GM12872 (cell line): ENCODE data around the gene ABTB2.

ENCODE experiments used
- TF ChIP-seq, protein P1 (sequence below): IDR thresholded peaks from 3 replicates; pipeline ENCODE4 v1.5.1; 2011; ENCODE audit warnings: low read depth, mild to moderate bottlenecking, low read length, moderate library complexity; ENCODE audit not compliant: insufficient read depth

ABTB2 gene

DNA sequence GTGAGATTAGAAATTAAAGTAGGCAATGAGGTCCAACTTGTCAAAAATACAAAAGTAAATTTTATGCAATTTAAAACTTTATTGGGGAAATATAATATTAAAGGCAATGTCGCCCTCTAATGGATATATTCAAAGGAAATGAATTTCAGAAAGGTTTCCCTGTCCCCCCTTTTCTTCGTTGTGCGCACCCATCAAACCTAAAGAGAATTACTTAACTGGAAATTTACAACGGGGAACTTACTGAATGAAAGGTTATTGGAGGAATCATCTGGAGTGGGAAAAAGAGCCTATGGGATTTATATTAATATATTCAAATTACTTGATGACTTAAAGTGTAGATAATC lies 1.7 kb upstream of the ABTB2 start:
- TF ChIP-seq, protein P1, sequence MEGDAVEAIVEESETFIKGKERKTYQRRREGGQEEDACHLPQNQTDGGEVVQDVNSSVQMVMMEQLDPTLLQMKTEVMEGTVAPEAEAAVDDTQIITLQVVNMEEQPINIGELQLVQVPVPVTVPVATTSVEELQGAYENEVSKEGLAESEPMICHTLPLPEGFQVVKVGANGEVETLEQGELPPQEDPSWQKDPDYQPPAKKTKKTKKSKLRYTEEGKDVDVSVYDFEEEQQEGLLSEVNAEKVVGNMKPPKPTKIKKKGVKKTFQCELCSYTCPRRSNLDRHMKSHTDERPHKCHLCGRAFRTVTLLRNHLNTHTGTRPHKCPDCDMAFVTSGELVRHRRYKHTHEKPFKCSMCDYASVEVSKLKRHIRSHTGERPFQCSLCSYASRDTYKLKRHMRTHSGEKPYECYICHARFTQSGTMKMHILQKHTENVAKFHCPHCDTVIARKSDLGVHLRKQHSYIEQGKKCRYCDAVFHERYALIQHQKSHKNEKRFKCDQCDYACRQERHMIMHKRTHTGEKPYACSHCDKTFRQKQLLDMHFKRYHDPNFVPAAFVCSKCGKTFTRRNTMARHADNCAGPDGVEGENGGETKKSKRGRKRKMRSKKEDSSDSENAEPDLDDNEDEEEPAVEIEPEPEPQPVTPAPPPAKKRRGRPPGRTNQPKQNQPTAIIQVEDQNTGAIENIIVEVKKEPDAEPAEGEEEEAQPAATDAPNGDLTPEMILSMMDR: no peak; the same call in 2 of the 3 replicates

DNA sequence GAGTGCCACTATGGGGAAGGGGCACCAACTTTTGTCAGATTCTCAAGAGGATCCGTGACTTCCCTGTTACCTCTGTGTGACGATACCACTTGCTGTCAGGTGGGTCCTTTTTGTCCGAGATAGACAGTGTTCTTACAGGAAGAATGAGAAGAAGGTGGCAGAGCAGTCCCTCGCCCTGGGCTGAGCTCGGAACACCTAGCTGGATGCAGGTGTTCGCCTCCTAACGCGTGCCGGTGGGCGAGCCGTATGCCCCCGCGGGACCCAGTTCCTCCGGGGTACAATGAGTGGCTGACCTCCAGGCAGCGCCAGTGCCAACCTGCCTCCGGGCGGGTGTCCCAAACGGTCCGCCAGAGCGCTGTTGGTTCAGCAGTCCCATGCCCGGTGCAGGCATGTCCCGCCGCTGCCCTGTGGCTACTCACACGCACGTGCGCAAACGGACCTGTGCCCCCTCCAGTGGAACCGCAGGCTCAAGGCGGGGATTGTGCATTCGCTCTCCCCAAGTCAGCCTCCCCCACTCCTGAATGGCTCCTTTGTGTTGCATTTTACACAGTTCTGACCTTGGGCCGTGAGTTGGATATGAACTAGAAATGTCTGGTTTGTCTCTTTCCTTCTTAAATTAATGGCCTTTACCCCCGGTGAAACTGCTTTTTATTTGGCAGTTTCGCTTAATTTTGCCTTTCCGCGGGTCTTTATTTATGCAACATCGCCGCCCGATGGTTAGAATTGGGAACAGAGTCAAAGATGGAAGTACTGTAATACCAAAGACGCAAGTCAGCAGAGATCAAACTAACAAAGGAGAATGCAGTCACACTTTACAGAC lies 1.1 kb upstream of the ABTB2 start:
- TF ChIP-seq, protein P1: peak; percentile 69

DNA sequence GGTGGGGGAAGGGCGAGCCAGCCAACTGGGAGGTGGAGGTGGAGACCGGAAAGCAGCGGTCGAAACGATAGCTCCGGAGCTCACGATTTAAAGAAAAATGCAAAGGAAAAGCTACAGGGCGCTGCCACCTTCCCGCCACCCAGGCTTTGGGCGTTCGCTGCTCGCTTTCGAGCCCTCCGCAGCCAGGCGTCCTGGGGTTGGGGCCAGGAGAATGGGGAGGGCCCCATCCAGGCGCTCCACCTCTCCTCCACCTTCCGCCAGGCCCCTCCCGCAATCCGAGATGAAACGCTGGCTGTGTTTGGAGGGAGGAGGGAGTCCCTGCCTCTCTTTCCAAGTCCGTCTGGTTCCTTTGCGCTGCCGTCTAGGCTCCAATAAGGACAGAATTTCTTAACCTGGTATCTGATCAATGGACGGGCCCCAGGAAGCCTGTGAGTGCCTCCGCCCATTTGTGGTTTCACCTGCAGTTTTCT lies 483 bp upstream of the ABTB2 start:
- TF ChIP-seq, protein P1: no peak

DNA sequence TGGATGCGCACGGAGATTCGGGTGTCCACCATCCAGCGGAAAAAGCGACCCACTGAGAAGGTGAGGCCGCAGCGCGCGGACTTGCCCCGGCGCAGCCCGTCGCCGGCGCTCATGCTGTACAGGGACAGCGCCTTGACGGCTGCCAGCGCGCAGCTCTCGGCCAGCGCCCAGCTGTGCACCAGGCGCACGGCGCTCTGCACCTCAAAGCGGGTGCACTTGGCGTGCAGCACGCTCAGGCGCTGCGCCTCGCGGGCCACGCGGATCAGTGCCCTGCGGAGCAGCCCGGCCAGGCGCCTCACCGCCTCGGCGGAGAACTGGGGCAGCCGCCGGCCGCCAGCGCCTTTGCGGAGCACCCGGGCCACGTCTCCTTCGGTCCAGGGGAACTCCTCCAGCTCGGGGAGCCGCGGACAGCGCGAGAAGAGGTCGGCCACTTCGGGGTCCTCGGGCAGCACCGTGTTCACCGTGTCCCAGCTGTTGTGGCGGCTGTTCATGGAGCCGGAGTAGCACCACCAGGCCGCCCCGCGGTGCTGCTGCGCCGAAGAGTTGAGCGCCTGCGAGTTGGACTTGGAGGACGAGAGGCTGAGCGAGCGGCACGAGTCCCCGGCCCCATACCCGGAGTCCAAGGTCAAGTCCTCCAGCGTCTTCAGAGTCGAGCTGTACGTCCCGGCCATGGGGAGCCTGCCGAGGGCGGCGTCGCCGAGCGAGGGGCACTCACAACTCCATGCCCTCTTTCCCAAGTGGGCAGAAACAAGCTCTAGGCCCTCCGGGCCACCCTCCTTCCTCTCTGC lies 703 bp downstream of the ABTB2 start:
- TF ChIP-seq, protein P1: 0 out of 3 replicates have a peak, but pooled peaks have one; percentile 9

DNA sequence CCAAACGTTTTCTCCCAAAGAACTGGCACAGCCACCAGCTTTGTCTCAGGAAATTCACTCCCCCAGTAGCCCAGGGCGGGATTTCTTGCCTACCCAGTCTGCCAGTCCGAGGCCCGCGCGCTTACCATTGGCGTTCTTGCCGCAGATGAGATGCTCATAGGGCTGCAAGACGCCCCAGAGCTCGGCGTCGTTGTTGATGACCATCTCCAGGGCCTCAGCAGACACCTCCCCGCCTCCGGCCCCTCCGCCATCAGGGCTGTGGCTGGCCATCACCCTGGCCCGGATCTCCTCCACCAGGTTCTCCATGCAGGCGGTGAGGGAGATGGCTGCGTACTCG lies 1.3 kb downstream of the ABTB2 start:
- TF ChIP-seq, protein P1: no peak

DNA sequence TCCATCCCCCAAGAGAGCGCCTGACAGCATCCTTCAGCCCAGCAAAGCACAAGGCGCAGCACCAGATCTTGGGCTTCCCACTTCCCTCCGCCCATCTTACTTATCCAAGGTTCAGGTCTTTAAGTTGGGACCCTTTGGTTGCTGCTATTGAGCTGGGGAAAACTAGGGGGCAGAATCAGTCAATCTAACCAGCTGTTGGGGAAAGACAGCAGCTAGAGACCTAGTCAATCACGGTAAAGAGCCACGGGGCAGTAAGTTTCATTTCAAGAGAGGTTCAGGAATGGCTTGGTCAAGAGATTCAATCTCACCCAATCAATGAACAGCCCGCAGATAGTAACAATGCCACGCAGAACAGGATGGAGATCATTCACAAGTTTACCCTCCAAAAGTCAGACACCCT lies 1.7 kb downstream of the ABTB2 start:
- TF ChIP-seq, protein P1: 0 out of 3 replicates have a peak, but pooled peaks have one; percentile 26

DNA sequence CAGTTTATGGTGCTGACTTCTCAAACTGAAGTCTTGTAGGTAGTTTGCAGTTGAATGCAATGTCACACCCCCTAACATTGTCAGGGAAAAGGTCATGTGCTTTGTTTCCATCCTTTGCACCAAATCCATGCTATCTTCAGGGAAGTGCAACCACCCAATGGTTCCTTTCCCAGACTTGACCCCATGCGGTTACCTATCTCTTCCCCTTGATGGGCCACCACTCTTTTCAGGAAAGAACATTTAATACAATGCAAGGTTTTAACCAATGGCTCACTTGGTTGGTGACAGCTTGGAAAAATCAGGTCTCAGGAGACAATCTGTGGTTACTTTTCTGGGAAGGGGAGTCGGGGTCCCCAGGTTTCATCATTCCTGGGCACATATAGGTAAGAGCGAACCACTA lies 2.1 kb downstream of the ABTB2 start:
- TF ChIP-seq, protein P1: no peak
